Ishikawa (cell line): Measurements from ENCODE around the gene CST7.

Experiments
- CEBPB ChIP-seq: IDR thresholded peaks from 2 replicates; pipeline ENCODE4 v1.6.1; 2012
- CREB1 ChIP-seq: IDR thresholded peaks from 2 replicates; pipeline ENCODE4 v1.6.1; 2012; ENCODE audit warnings: low read depth
- EGR1 ChIP-seq: IDR thresholded peaks from 2 replicates; pipeline ENCODE4 v1.6.1; 2012
- EP300 ChIP-seq: IDR thresholded peaks from 2 replicates; pipeline ENCODE4 v1.6.1; 2012; ENCODE audit warnings: borderline replicate concordance
- FOXM1 ChIP-seq: IDR thresholded peaks from 2 replicates; pipeline ENCODE4 v1.6.1; 2012; ENCODE audit warnings: low read depth, borderline replicate concordance
- NFIC ChIP-seq: IDR thresholded peaks from 2 replicates; pipeline ENCODE4 v1.6.1; 2012
- RAD21 ChIP-seq: IDR thresholded peaks from 2 replicates; pipeline ENCODE4 v1.6.1; 2012; ENCODE audit warnings: low read depth
- REST ChIP-seq: IDR thresholded peaks from 2 replicates; pipeline ENCODE4 v1.6.1; 2012; ENCODE audit warnings: low read depth, mild to moderate bottlenecking
- TAF1 ChIP-seq: IDR thresholded peaks from 2 replicates; pipeline ENCODE4 v1.6.1; 2012; ENCODE audit warnings: low read depth, mild to moderate bottlenecking
- TCF12 ChIP-seq: IDR thresholded peaks from 2 replicates; pipeline ENCODE4 v1.6.1; 2012; ENCODE audit warnings: low read depth
- TEAD4 ChIP-seq: IDR thresholded peaks from 2 replicates; pipeline ENCODE4 v1.6.1; 2012
- USF1 ChIP-seq: IDR thresholded peaks from 2 replicates; pipeline ENCODE4 v1.6.1; 2012
- YY1 ChIP-seq: IDR thresholded peaks from 2 replicates; pipeline ENCODE4 v1.6.1; 2012; ENCODE audit warnings: low read depth
- ZBTB7A ChIP-seq: IDR thresholded peaks from 2 replicates; pipeline ENCODE4 v1.6.1; 2012; ENCODE audit warnings: low read depth
- TF ChIP-seq, protein P1 (sequence below): IDR thresholded peaks from 2 replicates; pipeline ENCODE4 v1.6.1; 2012

CST7 gene

DNA sequence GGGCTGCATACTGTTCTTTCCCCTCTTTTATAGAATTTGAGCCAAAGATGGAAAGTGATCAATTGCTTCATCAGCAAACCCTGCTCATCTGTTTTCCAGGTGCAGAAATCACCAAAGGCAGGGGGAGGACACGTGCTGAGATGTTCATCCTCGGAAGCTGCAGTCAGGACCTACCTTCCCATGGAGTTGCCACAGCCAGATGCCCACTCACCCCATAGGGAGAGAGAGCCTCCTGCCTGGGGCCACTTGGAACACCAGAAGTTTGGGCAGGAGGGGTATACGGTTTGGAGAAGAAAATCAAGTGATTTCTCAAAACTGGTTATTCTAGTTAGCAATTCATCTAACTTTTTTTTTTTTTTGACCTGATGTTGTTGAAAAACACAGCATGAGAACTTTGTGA lies 5.3 kb upstream of the CST7 start:
- TF ChIP-seq NFIC (no peak), CREB1 (no peak), EP300 (no peak), TAF1 (no peak), FOXM1 (no peak), YY1 (no peak)
- TF ChIP-seq, protein P1, sequence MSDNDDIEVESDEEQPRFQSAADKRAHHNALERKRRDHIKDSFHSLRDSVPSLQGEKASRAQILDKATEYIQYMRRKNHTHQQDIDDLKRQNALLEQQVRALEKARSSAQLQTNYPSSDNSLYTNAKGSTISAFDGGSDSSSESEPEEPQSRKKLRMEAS = no peak

GRCh38 chr20:24949756-24950127 lies 673 bp downstream of the CST7 start:
- TF ChIP-seq TCF12 = no peak
- no peak for TF ChIP-seq YY1
- no peak for TF ChIP-seq EGR1
- no peak for TF ChIP-seq FOXM1
- TF ChIP-seq CEBPB = no peak
- no peak for TF ChIP-seq TAF1

DNA sequence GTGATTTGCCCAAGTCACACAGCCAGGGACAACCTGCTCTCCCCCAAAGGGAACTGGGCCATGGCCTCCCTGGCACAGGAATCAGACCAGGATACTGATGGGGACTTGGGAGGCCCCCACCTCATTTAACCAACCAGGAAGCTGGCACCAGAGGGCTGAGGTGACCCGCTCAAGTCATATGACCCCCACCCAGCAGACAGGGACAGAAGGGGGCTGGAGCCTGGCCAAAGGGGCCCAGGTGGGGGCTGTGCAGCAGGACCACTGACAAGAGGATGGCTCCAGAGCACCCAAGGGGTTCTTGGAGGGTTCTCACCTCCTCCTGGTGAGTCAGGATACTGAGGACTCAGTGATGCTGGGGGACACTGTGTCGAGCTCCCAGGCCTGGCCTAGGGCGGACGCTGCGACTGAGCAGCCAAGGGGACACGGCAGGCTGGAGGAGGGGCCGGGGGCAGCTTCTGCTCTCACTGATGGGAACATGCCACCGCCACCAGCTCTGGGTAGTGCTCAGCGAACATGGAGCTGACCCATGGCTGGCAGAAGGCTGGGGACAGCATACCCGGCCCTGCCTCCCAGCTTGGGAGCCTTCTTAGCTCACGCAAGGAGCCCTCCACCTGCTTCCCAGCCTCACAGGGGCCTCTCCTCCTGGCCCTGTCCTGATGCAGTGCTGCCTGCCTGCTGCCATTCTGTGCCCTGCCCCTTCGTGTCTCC lies 1.2 kb downstream of the CST7 start:
- TF ChIP-seq TEAD4 = no peak
- TF ChIP-seq ZBTB7A = no peak
- no peak for TF ChIP-seq REST
- no peak for TF ChIP-seq TCF12
- TF ChIP-seq, protein P1 = no peak
- TF ChIP-seq CEBPB = no peak
- TF ChIP-seq USF1 = no peak
- TF ChIP-seq YY1 = no peak
- TF ChIP-seq EGR1 = no peak
- no peak for TF ChIP-seq FOXM1
- no peak for TF ChIP-seq RAD21
- no peak for TF ChIP-seq TAF1

DNA sequence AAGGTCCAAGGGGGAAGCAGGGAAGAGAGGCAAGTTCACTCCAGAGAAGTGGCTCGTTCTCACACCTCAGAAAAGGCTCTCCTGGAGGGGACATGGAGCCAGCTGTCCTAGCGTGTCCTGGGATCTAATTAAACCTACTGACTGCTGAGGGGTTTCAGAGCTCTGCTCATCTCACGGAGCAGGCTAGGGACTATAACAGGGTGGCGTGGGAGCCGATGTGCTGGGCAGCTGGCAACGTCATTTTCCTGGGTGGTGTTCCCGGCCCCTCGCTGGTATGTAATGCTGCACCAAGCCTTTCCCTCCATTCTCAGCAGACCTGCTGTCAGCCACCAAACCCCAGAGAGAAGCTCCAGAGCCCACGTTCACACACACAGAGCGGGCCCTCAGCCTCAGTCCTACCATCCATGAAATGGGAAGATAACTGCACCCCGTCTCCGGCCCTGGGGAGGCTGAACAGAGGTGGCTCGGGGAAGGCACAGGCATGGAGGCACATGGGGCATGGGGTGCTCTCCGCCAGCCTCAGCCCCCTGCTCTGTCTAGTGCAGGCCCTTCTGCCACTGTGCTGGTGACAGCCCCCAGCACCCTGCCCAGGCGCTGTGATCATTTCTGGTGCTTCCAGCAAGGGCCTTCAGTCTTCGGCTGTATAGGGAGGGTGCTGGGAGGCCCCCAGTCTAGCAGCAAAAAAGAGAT lies 1.9 kb downstream of the CST7 start:
- TF ChIP-seq REST = no peak
- no peak for TF ChIP-seq TEAD4
- TF ChIP-seq EP300 = no peak
- no peak for TF ChIP-seq EGR1
- TF ChIP-seq TAF1 = no peak
- no peak for TF ChIP-seq CEBPB
- no peak for TF ChIP-seq CREB1
- TF ChIP-seq, protein P1 = no peak
- TF ChIP-seq TCF12 = no peak
- TF ChIP-seq NFIC = no peak
- TF ChIP-seq FOXM1 = no peak
- no peak for TF ChIP-seq RAD21
- no peak for TF ChIP-seq USF1
- TF ChIP-seq ZBTB7A = no peak
- no peak for TF ChIP-seq YY1

DNA sequence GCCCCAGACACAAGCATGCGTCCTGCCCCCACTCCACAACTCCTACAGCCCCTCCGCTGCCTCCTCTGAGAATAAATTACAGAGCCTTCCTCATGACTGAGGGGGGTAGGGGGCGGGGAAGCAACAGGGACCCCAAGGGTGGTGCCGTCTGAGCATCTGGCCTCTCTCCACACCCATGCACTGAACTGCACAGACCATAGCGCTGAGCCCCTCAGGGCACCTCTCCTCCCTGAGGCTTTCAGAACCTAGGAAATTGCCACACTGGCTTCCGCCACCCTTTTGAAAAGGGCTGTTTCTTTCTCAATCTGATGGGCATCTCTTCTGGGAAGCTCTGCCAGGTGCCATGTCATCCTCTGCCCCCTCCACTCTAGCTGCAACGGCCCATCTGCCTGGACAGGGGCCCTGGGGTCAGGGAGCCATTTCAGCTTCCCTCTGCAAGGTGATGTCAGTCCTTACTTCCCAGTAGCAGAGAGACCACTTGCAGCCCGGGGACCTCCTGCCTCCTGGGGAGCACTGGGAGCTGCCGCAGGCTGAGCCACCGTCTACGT lies 2.5 kb downstream of the CST7 start:
- no peak for TF ChIP-seq TCF12
- no peak for TF ChIP-seq RAD21
- TF ChIP-seq, protein P1 = no peak
- no peak for TF ChIP-seq NFIC
- TF ChIP-seq TEAD4 = no peak
- TF ChIP-seq YY1 = no peak
- TF ChIP-seq CREB1 = no peak
- no peak for TF ChIP-seq USF1
- TF ChIP-seq ZBTB7A = no peak
- no peak for TF ChIP-seq TAF1
- TF ChIP-seq CEBPB = no peak
- no peak for TF ChIP-seq EGR1
- no peak for TF ChIP-seq FOXM1
- no peak for TF ChIP-seq REST
